HCT116 (cell line): ENCODE results near the gene CAMK2N1. TPM values are rescaled to one million over a fixed set of nuclear protein-coding genes. Genes with fewer than 3 reads are reported as not detected.

Experiments used
- ATAC-seq: fragments of 200-7000 bp; cut with Tn5 transposase; 2 replicates; pipeline ENCODE4 v1.9.1; 2020; ENCODE audit warnings: mild to moderate bottlenecking, moderate library complexity
- BruUV-seq: library from RNA; stranded (reverse); fragments of 400-500 nt; replicated peaks from 2 replicates; lab custom pipeline; 2021; lab: Mats Ljungman, UMichigan
- CTCF ChIA-PET: fragments of 300-600 bp; sonication (Branson Sonifier 250); formaldehyde crosslinking; loops from one replicate; lab custom pipeline; 2021; ENCODE audit warnings: antibody characterized with exemption; lab: Charles Lee
- POLR2A ChIA-PET: fragments of 300-600, 350-600 bp; sonication (Branson Sonifier 250); formaldehyde crosslinking; loops from one replicate; lab custom pipeline; 2021; ENCODE audit warnings: antibody characterized with exemption; lab: Charles Lee
- RAD21 ChIA-PET, 2 experiments: fragments of 300-600 bp; sonication (Branson Sonifier 250); formaldehyde crosslinking; loops; one replicate each; lab custom pipeline; 2023; ENCODE audit warnings: low total read pairs in 2 of 2; ENCODE audit not compliant: uncharacterized antibody in 2 of 2, unreplicated experiment in 2 of 2, low non-redundant PET in 1 of 2; lab: Charles Lee
- DNase-seq: peaks from one replicate; pipeline ENCODE4 v3.0.0-alpha.2; 2010; ENCODE audit warnings: low read depth, low spot score
- H2AFZ ChIP-seq: fragments of 200-600 bp; shearing (Covaris generic), sonication (generic); 2 replicates; pipeline ENCODE4 v1.6.1; 2017; ENCODE audit warnings: low read depth, mixed run types, mixed read lengths, antibody characterized with exemption, low read length; ENCODE audit not compliant: poor library complexity, severe bottlenecking
- H3K27ac ChIP-seq: 2 replicates; pipeline ENCODE4 v1.5.1; 2012; ENCODE audit warnings: low read depth, low read length
- H3K27me3 ChIP-seq: fragments of 200-600 bp; sonication (generic); 2 replicates; pipeline ENCODE4 v1.6.1; 2016; ENCODE audit warnings: mixed run types, low read length, mixed read lengths; ENCODE audit not compliant: insufficient read depth
- H3K36me3 ChIP-seq, 2 experiments: fragments of 200-500 bp in 1 of 2; fragments of 200-600 bp in 1 of 2; sonication (Bioruptor generic) in 1 of 2; sonication (generic) in 1 of 2; 2 replicates each; pipeline versions ENCODE4 v1.5.1 to v1.6.1; 2014 to 2016; ENCODE audit warnings: low read length in 2 of 2, inconsistent platforms in 1 of 2, mixed read lengths in 1 of 2, mixed run types in 1 of 2; ENCODE audit not compliant: insufficient read depth in 2 of 2, control insufficient read depth in 1 of 2
- H3K4me1 ChIP-seq, 2 experiments: fragments of 200-600 bp in 1 of 2; sonication (generic) in 1 of 2; 2 replicates each; pipeline versions ENCODE4 v1.5.1 to v1.6.1; 2012 to 2017; ENCODE audit warnings: low read length in 2 of 2, inconsistent platforms in 1 of 2, mild to moderate bottlenecking in 1 of 2, mixed read lengths in 1 of 2, mixed run types in 1 of 2, moderate library complexity in 1 of 2; ENCODE audit not compliant: insufficient read depth in 2 of 2, control insufficient read depth in 1 of 2
- H3K4me2 ChIP-seq: fragments of 200-600 bp; sonication (generic); 2 replicates; pipeline ENCODE4 v1.6.1; 2017; ENCODE audit warnings: mixed run types, low read length, mixed read lengths
- H3K4me3 ChIP-seq, 2 experiments: fragments of 200-600 bp in 1 of 2; sonication (generic) in 1 of 2; replicated peaks in 1 of 2; 2 replicates each; pipeline ENCODE4 v1.5.1; 2011 to 2016; ENCODE audit warnings: low read length in 2 of 2, control low read depth in 1 of 2, low read depth in 1 of 2, mild to moderate bottlenecking in 1 of 2, mixed read lengths in 1 of 2, mixed run types in 1 of 2
- H3K79me2 ChIP-seq: fragments of 200-600 bp; sonication (generic); 2 replicates; pipeline ENCODE4 v1.6.1; 2017; ENCODE audit warnings: mild to moderate bottlenecking, mixed run types, low read length, moderate library complexity, mixed read lengths; ENCODE audit not compliant: insufficient read depth
- H3K9ac ChIP-seq: fragments of 200-600 bp; sonication (generic); 2 replicates; pipeline ENCODE4 v1.6.1; 2016; ENCODE audit warnings: low read length, mixed read lengths
- H3K9me2 ChIP-seq: fragments of 200-600 bp; sonication (generic), shearing (Covaris generic); 2 replicates; pipeline ENCODE4 v1.6.1; 2017; ENCODE audit warnings: mixed run types, mild to moderate bottlenecking, moderate library complexity; ENCODE audit not compliant: insufficient read depth
- H3K9me3 ChIP-seq, 2 experiments: fragments of 200-500 bp in 1 of 2; fragments of 200-600 bp in 1 of 2; sonication (Bioruptor generic) in 1 of 2; sonication (generic) in 1 of 2; 2 replicates each; pipeline ENCODE4 v1.6.1; 2014 to 2017; ENCODE audit warnings: low read length in 2 of 2, mixed read lengths in 2 of 2, inconsistent platforms in 1 of 2, low read depth in 1 of 2, mild to moderate bottlenecking in 1 of 2, mixed run types in 1 of 2, moderate library complexity in 1 of 2; ENCODE audit not compliant: control insufficient read depth in 1 of 2, insufficient read depth in 1 of 2
- H4K20me1 ChIP-seq: fragments of 200-600 bp; sonication (generic), shearing (Covaris generic); 2 replicates; pipeline ENCODE4 v1.6.1; 2017; ENCODE audit warnings: mixed run types, mild to moderate bottlenecking, moderate library complexity; ENCODE audit not compliant: insufficient read depth
- CBX3 ChIP-seq: IDR thresholded peaks from 2 replicates; pipeline ENCODE4 v1.6.1; 2012; ENCODE audit warnings: low read depth
- CTCF ChIP-seq, 3 experiments: fragments of 200-600 bp in 1 of 3; sonication (generic) in 1 of 3; IDR thresholded peaks in 2 of 3; conservative IDR thresholded peaks in 1 of 3; 2 replicates each; pipeline ENCODE4 v1.5.1; 2012 to 2017; ENCODE audit warnings: low read depth in 2 of 3, low read length in 2 of 3, antibody characterized with exemption in 1 of 3, borderline replicate concordance in 1 of 3, control low read depth in 1 of 3, mild to moderate bottlenecking in 1 of 3, mixed read lengths in 1 of 3, mixed run types in 1 of 3, moderate library complexity in 1 of 3; ENCODE audit not compliant: insufficient read depth in 1 of 3
- EGR1 ChIP-seq: IDR thresholded peaks from 2 replicates; pipeline ENCODE4 v1.6.1; 2012; ENCODE audit warnings: low read depth
- EZH2 ChIP-seq: fragments of 200-600 bp; sonication (generic); IDR thresholded peaks from 2 replicates; pipeline ENCODE4 v1.6.1; 2017; ENCODE audit warnings: antibody characterized with exemption, mixed run types
- EZH2phosphoT487 ChIP-seq: fragments of 200-600 bp; IDR thresholded peaks from 2 replicates; pipeline ENCODE4 v1.6.1; 2018; ENCODE audit warnings: antibody characterized with exemption, borderline replicate concordance
- MAX ChIP-seq: IDR thresholded peaks from 2 replicates; pipeline ENCODE4 v1.6.1; 2012
- POLR2A ChIP-seq: IDR thresholded peaks from 2 replicates; pipeline ENCODE4 v1.7.0; 2011; ENCODE audit warnings: borderline replicate concordance; ENCODE audit not compliant: insufficient read depth, insufficient read length; ENCODE audit errors: extremely low read depth
- POLR2AphosphoS5 ChIP-seq: IDR thresholded peaks from 2 replicates; pipeline ENCODE4 v1.6.1; 2011; ENCODE audit warnings: mild to moderate bottlenecking, low read depth, low read length, moderate library complexity
- RAD21 ChIP-seq: IDR thresholded peaks from 2 replicates; pipeline ENCODE4 v1.6.1; 2012; ENCODE audit warnings: low read depth, mild to moderate bottlenecking
- REST ChIP-seq: IDR thresholded peaks from 2 replicates; pipeline ENCODE4 v1.6.1; 2012; ENCODE audit warnings: low read depth
- SIN3A ChIP-seq: IDR thresholded peaks from 2 replicates; pipeline ENCODE4 v1.6.1; 2012; ENCODE audit warnings: low read depth
- SRF ChIP-seq: IDR thresholded peaks from 2 replicates; pipeline ENCODE4 v1.6.1; 2012; ENCODE audit warnings: low read depth
- TCF7L2 ChIP-seq: IDR thresholded peaks from 2 replicates; pipeline ENCODE4 v1.7.0; 2011; ENCODE audit warnings: borderline replicate concordance, inconsistent platforms; ENCODE audit not compliant: insufficient read depth, insufficient read length; ENCODE audit errors: extremely low read depth
- YY1 ChIP-seq: IDR thresholded peaks from 2 replicates; pipeline ENCODE4 v1.6.1; 2011; ENCODE audit warnings: low read length, low read depth, moderate library complexity, mild to moderate bottlenecking; ENCODE audit not compliant: insufficient replicate concordance; ENCODE audit errors: extremely low read depth
- ZFX ChIP-seq: fragments of 450-650 bp; IDR thresholded peaks from 2 replicates; pipeline ENCODE4 v1.6.1; 2017
- ZNF274 ChIP-seq: fragments of 200-500 bp; sonication (Bioruptor generic); IDR thresholded peaks from 2 replicates; pipeline ENCODE4 v1.6.1; 2014; ENCODE audit warnings: mild to moderate bottlenecking, low read depth, low read length, inconsistent platforms
- intact Hi-C: fragments of 100-400 bp; cut with micrococcal nuclease; formaldehyde crosslinking; loops from 2 replicates; pipeline ENCODE4 v1.10.0; 2022
- total RNA-seq: library from RNA; stranded (reverse); gene quantifications from one replicate; pipeline ENCODE4 v1.2.1, GENCODE V29; 2021; ENCODE audit not compliant: unreplicated experiment

CAMK2N1 gene
- total RNA-seq, 1 experiment from 2014 or later: 20.5 TPM

- H3K36me3 ChIP-seq: no peaks in the 10 kb centered on the region
- POLR2A ChIA-PET: no interaction called here
- no peaks in the 10 kb centered on the region for H3K4me1 ChIP-seq
- no TSS peak for BruUV-seq
- H3K9me2 ChIP-seq: no peaks in the 10 kb centered on the region
- RAD21 ChIA-PET: interaction anchor here in 1 of 2 experiments (0.6 kb wide), 1 partner anchor 35 kb away, joined by 3 read pairs; no protein-coding TSS in a partner anchor
- no peaks in the 10 kb centered on the region for H3K9me3 ChIP-seq
- ATAC-seq (no peak), DNase-seq (no peak)
- H3K4me3 ChIP-seq: no peak overlapping the region
- no peak overlapping the region for H3K27ac ChIP-seq
- no peaks in the 10 kb centered on the region for H3K79me2 ChIP-seq
- no peak for TF ChIP-seq EZH2
- no peak for TF ChIP-seq SRF
- TF ChIP-seq ZNF274: no peak
- TF ChIP-seq RAD21: no peak
- TF ChIP-seq EGR1: no peak
- no peak for TF ChIP-seq SIN3A
- no peak for TF ChIP-seq YY1
- TF ChIP-seq CTCF (IDR thresholded peaks at IDR 0.05 in 2 of 3, conservative IDR thresholded peaks at IDR 0.05 in 1 of 3; ENCODE audit: borderline replicate concordance in 1 of 3, insufficient read depth in 1 of 3, low read depth in 2 of 3, low read length in 2 of 3): no peak
- H3K4me2 ChIP-seq: no peak overlapping the region
- H4K20me1 ChIP-seq: no peaks in the 10 kb centered on the region
- H3K9ac ChIP-seq: no peak overlapping the region
- intact Hi-C loops: no loop called here
- CTCF ChIA-PET: interaction anchor here (1.2 kb wide), 1 partner anchor 28 kb away, joined by 3 read pairs; no protein-coding TSS in a partner anchor
- no peak overlapping the region for H2AFZ ChIP-seq
- peaks cover 32% of the 10 kb centered on the region for H3K27me3 ChIP-seq
These were observed 19.7 kb downstream of the CAMK2N1 start for GRCh38 chr1:20466273-20466672.

- ATAC-seq (no peak), DNase-seq (no peak)
- no peaks in the 10 kb centered on the region for H3K9me2 ChIP-seq
- no peak overlapping the region for H2AFZ ChIP-seq
- RAD21 ChIA-PET: no interaction called here
- H3K36me3 ChIP-seq: no peaks in the 10 kb centered on the region
- no TSS peak for BruUV-seq
- H3K9me3 ChIP-seq: no peaks in the 10 kb centered on the region
- no peak overlapping the region for H3K27ac ChIP-seq
- H4K20me1 ChIP-seq: no peaks in the 10 kb centered on the region
- H3K4me2 ChIP-seq: no peak overlapping the region
- H3K9ac ChIP-seq: no peak overlapping the region
- peaks cover 36% of the 10 kb centered on the region for H3K27me3 ChIP-seq
- POLR2A ChIA-PET: no interaction called here
- intact Hi-C loops: no loop called here
- H3K4me3 ChIP-seq: no peak overlapping the region
- CTCF ChIA-PET: interaction anchor here (1.2 kb wide), 1 partner anchor 29 kb away, joined by 3 read pairs; no protein-coding TSS in a partner anchor
- no peaks in the 10 kb centered on the region for H3K4me1 ChIP-seq
- no peaks in the 10 kb centered on the region for H3K79me2 ChIP-seq
- TF ChIP-seq ZNF274 (no peak), EZH2 (no peak), POLR2AphosphoS5 (no peak), CBX3 (no peak), POLR2A (no peak), REST (no peak), EZH2phosphoT487 (no peak), TCF7L2 (no peak), MAX (no peak), SIN3A (no peak), EGR1 (no peak), ZFX (no peak), RAD21 (no peak)
These were observed 20.8 kb downstream of the CAMK2N1 start for GRCh38 chr1:20465187-20465586.
